ENCODE data around the gene KDM8.
"Not testable (repeated sequence)": the region's sequence is repeated elsewhere in the genome, so short reads cannot be mapped to it uniquely, and the experiment has no call there.

Gene KDM8

DNA sequence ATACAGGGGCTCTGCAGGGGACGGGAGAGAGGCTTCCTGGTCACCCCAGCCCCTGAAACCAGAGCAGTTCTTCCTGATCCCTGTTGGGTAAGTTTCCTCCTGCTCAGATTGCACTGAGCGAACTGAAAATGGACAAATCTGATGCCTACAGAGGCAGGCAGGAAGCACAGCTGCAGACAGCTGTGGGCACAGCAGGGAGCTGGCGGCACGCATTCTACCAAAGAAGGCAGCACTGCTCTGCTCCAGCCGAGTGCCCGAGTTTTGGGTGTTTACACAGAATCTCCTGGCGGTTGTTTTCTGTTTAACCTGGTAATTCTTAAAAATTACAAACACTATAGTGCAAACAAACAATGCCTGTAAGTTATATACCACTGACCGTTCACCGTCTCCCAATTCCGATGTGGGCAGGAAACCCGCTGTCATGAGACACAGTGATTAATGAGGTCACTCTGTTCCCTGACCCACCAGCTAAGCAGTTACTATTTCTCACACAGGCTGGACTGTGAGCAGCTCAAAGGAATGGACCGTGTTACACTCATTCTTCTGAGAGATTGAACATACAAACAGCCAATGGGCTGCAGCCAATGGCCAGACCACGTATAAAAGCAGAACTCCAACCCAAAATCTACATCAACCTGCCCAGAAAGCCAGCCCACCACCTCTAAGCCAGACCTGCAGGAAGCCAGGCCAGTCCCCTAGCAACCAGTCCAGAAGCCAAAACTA is 39.7 kb downstream of the KDM8 start:
- DNase-seq (ENCODE audit: low read depth in 2 of 2), result no peak

DNA sequence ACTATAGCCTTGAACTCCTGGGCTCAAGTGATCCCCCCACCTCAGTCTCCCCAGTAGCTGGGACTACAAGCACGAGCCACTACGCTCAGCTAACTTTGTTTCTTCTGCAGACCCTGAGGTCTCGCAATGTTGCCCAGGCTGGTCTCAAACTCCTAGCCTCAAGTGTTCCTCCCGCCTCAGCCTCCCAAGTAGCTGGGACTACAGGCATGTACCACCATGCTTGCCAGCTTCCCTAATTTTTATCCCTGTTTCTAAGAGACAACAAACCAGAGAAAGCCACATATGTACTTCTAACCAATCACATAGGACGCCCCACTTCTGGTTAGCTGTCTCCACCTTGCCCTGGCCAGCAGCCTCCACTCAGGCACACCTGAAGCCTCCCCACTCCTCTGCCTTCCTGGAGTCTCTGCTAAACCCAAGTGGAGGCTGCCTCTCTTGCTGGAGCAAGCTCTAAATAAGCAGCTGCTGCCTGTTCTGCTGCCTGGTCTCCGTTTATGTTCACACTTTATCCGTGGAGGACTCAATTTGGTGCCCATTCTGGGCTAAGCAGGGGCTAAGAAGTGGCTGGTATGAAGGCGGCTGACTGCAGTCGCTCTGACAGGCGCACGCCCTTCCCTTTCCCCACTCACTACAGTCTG is 40.5 kb downstream of the KDM8 start:
- no peak for DNase-seq (ENCODE audit: low read depth in 2 of 2)

DNA sequence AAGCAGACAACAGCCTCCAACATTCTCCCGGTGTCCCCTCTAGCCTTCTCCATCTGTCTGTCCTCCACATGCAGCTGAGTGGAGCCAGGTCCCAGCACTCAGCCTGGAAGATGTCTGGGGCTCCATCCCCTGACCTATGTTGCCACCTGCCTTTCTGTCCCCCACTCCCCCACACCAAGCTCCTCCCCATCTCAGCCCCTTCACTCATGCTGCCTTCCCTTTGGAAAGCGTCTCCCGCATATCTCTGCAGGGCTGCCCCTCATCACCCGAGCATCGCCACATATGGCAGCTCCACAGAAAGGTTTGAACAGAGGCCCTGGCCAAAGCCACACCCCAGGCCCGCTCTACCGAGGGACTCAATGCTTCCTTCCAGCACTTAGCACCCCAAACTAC is 41.0 kb downstream of the KDM8 start:
- DNase-seq (ENCODE audit: low read depth in 2 of 2), result no peak

DNA sequence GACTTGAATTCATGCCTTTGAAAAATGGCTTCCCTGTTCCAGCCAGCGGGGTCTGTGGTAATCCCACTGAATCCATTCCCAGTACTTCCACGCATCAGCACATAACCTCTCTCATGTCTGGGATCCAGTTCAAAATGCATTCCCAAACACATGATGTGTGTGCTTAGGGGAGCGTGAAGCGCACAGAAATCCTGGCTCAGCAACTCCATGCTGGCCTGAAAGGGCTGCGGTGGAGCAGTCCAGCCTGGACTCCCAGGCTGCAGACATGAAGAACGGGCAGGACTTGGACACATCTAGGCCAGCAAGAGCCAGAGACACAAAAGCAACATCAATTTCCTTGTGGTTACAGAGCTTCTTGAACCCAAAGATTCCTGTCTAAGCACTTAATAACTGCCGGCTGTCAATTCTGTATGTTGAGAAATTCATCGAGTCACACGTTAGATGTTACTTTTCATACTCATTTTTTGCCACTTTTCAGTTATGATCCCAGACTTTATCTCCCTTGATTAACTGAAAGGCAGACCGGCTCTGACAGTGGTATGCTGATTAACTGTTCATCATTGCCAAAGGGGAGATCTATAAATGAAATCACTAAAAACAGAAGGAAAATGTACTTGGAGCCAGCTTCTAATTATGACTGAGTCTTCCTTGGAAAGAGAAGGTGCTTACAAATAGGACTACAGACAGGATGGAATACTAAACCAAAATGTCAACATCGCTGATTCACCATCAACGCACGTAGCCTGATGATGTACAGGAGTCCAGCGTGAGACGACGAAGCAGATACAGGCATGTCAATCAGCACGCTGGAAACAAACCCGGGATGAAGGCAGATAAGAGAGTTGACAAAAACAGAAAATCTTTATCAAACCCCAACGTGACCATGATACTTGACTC is 42.2 kb downstream of the KDM8 start:
- no peak for DNase-seq (ENCODE audit: low read depth in 2 of 2)

DNA sequence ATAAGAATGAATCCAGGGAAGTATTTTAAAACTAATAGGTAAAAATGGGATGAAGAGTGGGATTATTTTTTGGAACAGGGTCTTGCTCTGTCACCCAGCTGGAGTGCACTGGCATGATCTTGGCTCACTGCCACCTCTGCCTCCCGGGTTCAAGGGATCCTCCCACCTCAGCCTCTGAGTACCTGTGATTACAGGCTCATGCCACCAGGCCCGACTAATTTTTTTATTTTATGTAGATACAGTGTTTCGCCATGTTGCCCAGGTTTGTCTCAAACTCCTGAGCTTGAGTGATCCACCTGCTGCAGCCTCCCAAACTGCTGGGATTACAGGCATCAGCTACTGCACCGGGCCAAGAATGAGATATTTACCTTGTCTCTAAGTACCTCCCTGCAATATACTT is 43.1 kb downstream of the KDM8 start:
- DNase-seq (ENCODE audit: low read depth in 2 of 2), result no peak

DNA sequence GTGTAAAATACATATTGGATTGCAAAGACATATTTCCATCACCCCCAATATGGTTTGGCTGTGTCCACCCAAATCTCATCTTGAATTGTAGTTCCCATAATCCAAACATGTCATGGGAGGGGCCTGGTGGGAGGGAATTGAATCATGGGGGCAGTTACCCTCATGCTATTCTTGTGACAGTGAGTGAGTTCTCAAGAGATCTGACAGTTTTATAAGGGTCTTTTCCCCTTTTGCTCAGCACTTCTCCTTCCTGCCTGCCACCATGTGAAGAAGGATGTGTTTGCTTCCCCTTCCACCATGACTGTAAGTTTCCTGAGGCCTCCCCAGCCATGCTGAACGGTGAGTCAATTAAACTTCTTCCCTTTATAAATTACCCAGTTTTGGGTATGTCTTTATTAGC is 43.8 kb downstream of the KDM8 start:
- not testable (repeated sequence) for DNase-seq (ENCODE audit: low read depth in 2 of 2)

DNA sequence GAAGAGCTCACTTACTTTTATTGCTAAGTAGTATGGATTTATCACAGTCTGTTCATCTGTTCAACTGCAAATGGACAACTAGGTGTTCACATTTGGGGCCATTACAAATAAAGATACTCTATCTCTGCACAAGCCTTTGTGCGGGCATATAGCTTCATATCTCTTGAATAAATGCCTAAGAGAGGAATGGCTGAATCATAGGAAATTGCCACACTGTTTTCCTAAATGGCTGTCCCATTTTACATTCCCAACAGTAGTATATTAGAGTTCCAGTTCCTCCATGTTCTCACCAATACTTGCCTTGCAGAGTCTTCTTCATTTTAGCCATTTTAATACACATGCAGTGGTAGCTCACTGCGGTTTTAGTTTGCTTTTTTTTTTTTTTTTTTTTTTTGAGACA is 44.7 kb downstream of the KDM8 start:
- DNase-seq (ENCODE audit: low read depth in 2 of 2), result no peak

DNA sequence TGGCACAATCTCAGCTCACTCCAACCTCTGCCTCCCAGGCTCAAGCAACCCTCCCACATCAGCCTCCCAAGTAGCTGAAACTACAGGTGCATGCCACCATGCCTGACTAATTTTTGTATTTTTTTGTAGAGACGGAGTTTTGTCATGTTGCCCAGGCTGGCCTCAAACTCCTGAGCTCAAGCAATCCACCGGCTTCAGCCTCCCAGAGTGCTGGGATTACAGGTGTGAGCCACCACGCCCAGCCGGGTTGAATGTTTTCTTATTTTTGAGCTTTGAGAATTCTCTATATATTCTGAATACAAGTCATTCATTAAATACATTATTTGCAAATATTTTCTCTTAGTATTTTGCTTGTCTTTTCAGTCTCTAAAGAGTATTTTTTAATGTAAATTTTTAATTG is 45.6 kb downstream of the KDM8 start:
- not testable (repeated sequence) for DNase-seq (ENCODE audit: low read depth in 2 of 2)

DNA sequence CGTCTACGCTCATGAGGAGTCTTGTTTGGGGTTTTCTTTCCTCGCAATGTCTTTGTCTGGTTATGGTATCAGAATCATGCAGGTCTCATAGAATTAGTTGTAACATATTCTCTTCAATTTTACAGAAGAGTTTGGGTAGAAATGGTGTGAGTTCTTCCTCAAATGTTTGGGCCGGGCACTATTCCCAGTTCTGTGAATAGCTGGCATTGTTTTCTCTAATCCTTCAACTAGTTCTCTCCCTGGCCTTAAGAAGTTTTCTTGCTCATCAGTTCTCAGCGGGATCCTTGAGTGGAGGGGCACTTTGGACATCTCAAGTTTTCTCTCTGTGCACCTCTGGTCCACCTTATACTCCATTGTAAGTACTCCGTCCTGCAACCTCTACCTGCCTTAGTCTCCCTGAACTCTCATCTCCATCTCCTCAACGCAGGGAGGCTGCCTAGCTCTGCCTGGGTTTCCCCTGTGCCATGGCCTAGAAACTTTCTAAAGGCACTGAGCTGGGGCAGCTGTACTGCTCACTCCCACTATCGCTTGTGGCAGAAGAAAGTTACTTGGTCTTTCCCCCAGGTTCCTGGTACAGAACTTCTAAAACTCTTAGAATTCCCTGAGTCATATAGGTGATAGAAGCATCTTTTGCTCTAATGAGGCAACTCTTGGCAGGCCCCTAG is 48.3 kb downstream of the KDM8 start:
- no peak for DNase-seq (ENCODE audit: low read depth in 2 of 2)

DNA sequence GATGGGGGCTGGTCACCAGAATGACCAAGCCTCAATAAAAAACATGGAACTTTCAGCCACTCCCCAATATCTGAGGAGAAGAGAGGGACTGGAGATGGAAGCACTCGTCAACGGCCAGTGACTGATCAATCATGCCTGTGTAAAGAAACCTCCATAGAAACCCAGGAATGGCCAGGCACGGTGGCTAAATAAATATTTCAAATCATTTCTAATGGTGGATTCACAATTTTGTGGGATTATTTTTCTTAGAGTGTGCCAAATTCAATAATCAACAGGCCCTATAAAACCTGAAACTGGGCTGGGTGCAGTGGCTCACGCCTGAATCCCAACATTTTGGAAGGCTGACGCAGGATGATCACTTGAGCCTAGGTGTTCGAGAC is 48.9 kb downstream of the KDM8 start:
- no peak for DNase-seq (ENCODE audit: low read depth in 2 of 2)

DNA sequence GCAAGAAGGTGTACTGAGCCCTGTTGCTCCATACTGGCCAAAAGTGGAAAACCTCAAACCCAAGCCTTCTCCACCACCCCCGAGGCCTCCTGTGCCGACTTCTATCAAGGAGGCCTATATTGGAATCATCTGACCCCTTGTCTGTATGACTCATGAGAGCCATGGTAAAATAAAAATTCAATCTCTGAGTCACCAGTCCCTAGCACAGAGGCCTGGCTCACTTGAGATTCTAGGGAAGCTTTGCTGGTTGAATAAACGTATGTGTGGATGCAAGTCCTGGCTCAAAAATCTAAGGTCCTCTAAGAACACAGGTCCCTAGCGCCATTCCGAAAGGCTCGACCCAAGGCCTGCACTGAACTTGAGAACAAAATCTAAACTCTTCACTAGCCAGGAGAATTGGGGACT is 50.2 kb downstream of the KDM8 start:
- DNase-seq (ENCODE audit: low read depth in 2 of 2), result no peak

DNA sequence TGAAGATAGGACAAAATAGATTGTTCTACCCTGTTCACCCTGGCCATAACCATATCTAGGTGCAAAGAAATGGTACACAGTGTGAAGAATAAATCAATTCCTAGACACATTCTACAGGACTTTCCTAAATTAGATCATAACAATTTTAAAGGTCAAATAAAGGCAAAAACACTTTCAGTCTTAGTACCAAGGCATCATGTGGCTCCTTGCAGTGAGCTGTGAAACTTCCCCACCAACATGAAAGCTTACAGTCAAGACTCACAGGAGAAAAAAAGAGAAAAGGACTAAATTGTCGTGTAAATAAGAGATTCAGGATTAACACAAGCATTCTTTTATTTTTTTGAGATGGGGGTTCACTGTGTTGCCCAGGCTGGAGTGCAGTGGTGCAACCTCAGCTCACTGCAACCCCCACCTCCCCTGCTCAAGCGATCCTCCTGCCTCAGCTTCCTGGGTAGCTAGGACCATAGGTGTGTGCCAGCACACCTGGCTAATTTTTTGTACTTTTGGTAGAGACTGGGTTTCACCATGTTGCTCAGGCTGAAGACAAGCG is 51.0 kb downstream of the KDM8 start:
- DNase-seq (ENCODE audit: low read depth in 2 of 2), result no peak

DNA sequence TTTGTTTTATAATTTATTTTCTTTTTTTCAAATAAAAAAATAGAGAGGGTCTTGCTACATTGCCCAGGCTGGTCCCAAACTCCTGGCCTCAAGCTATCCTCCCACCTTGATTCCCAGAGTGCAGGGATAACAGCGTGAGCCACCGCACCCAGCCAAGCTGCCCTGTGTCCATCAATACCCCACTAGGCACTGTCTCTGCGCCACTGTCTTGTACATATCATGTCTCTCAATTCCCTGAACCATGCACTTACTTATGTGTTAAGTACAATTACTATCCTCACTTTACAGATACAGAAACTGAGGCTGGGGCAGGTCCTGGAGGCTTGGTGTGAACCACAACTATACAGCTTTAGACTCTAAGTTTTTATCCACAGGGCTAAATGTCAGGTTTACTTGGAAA is 53.5 kb downstream of the KDM8 start:
- no peak for DNase-seq (ENCODE audit: low read depth in 2 of 2)

DNA sequence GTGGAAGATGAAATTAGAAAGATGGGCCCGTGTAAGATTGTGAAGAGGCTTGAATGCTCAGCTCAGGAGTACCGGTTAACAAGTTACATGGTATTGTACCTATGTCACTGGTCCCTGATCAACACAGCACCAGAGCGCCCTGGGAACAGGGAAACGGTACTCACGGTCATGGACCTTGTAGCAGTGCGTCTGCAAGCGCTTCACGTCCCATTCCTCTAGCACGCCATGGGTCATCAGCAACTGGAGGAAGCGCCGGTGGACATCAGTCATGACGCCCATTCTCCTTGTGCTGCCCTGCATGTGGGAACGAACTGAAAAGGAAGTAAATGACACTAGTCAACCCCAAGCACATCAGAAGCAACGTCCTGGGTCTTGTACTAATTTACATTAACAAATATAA is 53.9 kb downstream of the KDM8 start:
- DNase-seq (ENCODE audit: low read depth in 2 of 2), result no peak

DNA sequence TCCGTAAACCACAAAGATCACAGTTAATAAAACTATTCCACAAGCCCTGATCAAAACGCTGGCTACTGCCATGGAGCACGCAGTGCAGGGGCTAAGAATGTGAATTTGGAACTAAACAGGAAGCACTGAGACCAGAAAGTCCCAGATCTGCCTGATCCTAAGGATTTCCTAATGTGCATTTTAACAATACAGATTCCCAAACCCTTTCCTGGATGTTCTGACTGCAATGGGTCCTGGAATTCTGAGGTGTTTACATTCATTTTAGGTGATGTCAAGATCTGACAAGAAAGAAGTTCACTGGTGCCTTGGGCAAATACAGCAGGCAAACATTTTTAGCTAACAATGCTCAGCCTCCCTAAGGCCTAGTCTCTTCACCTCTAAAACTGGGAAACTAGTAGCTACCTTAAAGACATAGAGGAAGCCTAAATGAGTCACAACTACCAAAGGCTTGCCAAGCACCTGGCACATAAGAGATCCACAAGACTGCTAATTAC is 55.0 kb downstream of the KDM8 start:
- no peak for DNase-seq (ENCODE audit: low read depth in 2 of 2)

DNA sequence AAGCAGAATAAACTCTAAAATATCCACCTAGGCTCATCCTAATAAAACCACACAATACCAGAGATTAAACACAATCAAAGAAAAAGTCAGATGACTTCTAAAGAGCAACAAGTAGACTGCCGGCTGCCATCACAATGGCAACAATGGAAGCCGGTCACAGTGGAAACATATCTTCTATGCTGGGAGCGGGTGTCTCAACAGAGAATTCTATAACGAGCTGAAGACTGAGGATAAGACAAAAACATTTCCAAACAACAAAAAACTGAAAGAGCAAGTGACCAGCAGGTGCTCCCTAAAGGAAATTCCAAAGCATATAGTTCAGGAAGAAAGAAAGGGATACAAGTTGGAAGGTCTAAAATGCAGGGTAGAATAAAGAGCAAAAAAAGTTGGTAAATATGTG is 56.4 kb downstream of the KDM8 start:
- no peak for DNase-seq (ENCODE audit: low read depth in 2 of 2)

DNA sequence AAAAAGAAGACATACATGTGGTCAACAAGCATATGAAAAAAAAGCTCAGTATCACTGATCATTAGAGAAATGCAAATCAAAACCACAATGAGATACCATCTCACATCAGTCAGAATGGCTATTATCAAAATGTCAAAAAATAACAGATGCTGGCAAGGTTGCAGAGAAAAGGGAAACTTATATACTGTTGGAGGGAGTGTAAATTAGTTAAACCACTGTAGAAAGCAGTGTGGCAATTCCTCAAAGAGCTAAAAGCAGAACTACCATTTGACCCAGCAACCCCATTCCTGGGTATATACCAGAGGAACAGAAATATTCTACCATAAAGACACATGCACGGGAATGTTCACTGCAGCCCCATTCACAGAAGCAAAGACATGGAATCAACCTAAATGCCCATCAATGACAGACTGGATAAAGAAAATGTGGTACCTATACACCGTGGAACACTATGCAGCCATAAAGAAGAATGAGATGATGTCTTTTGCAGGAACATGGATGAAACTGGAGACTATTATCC is 59.6 kb downstream of the KDM8 start:
- DNase-seq (ENCODE audit: low read depth in 2 of 2), result not testable (repeated sequence)

DNA sequence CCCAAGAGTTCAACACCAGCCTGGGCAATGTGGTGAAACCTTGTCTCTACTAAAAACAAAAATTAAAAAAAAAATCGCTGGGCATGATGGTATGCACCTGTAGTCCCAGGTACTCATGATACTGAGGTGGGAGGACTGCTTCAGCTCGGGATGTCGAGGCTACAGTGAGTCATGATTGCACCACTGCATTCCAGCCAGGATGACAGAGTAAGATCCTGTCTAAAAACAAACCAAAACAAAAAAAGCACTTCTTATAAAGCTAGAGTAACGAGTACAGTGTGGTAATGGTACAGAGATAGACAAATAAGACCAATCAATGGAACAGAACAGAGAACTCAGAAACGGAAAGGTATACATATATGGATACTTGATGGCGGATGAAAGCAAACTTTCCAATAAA is 60.8 kb downstream of the KDM8 start:
- DNase-seq (ENCODE audit: low read depth in 2 of 2), result no peak

DNA sequence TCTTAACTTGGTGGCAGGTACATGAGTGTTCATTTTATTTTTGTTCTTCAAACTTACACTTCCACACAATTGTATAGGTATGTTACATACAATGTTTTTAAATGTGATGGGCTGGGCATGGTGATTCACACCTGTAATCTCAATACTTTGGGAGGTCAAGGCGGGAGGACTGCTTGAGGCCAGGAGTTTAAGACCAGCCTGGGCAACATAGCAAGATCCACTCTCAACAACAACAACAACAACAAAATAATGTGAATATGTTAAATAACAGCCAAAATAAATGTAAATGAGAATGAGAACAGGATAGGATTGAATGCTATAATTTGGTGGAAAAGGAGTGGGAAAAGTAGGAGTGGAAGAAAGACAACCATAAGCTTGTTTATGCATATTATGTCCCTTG is 62.7 kb downstream of the KDM8 start:
- no peak for DNase-seq (ENCODE audit: low read depth in 2 of 2)

DNA sequence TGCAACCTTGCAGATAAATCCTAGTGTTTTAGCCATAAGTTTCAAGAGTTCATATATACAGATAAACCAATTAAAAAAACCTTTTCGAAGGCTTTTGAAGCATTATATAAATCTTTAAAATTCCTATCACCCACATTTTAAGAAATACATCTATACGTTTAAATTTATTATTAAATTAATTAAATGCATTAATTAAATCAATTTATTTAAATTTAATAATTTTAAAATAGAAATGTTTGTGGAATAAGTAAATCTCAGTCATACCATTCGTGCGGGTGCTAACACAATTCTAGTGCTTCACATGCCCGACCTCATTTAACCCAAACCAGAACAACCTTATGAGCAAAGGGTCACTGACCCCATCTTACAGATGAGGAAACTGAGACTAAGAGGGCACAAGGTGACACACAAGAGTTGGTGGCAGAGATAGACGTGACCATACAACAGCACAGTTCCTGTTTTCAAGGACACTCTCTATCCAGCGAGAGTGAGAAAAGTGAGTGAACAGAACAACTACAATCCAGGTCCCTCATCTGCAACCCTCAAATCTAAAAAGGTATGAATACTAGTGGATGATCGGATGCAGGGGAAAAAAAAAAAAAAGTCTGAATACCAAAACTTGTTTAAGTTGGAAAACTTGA is 63.8 kb downstream of the KDM8 start:
- DNase-seq (ENCODE audit: low read depth in 2 of 2), result no peak
